GM18499 (cell line): ENCODE results near the gene SMG6.
"Not testable (repeated sequence)": the region's sequence is repeated elsewhere in the genome, so short reads cannot be mapped to it uniquely, and the experiment has no call there.

Source experiments
- ATAC-seq: cut with Tn5 transposase; IDR thresholded peaks from one replicate; pipeline ENCODE4 v1.9.1; 2021; ENCODE audit warnings: moderate number of reproducible peaks; ENCODE audit not compliant: insufficient read depth, unreplicated experiment

SMG6 gene

GRCh38 chr17:2022647-2023240 is 280.8 kb downstream of the SMG6 start:
- ATAC-seq, result no peak

GRCh38 chr17:2020721-2021120 is 282.9 kb downstream of the SMG6 start:
- ATAC-seq, result no peak

- no peak for ATAC-seq
Observed at GRCh38 chr17:2019723-2020122, 283.9 kb downstream of the SMG6 start.

- no peak for ATAC-seq
Observed at GRCh38 chr17:2018716-2019510, 284.7 kb downstream of the SMG6 start.

GRCh38 chr17:2017274-2017941 is 286.2 kb downstream of the SMG6 start:
- ATAC-seq, result no peak

- ATAC-seq, result no peak
Observed at GRCh38 chr17:2016494-2016893, 287.1 kb downstream of the SMG6 start.

GRCh38 chr17:2015314-2015713 is 288.3 kb downstream of the SMG6 start:
- ATAC-seq, result no peak

- ATAC-seq, result no peak
Observed at GRCh38 chr17:2013994-2014317, 289.6 kb downstream of the SMG6 start.

GRCh38 chr17:2013220-2013993 is 290.2 kb downstream of the SMG6 start:
- not testable (repeated sequence) for ATAC-seq

- ATAC-seq, result no peak
Observed at GRCh38 chr17:2012499-2012898, 291.1 kb downstream of the SMG6 start.

- ATAC-seq, result no peak
Observed at GRCh38 chr17:2011411-2012371, 291.9 kb downstream of the SMG6 start.
